Frontal cortex (tissue), 4 donors: ENCODE results near the gene AKAP7. TPM values are rescaled to one million over a fixed set of nuclear protein-coding genes. Genes with fewer than 3 reads are reported as not detected.

Experiments used
- DNase-seq, 2 donors: peaks; one replicate each; pipeline ENCODE4 v3.0.0; 2012; ENCODE audit warnings: low spot score in 2 of 2
- FAIRE-seq: peaks from 2 replicates; lab custom pipeline; 2012; peaks lifted over from hg19 to GRCh38; lab: Jason Lieb, UNC
- total RNA-seq: library from RNA; depleted of rRNA; stranded (reverse); fragments of >200 nt; gene quantifications from one replicate; pipeline ENCODE4 v1.2.3, GENCODE V29; 2014
- donor health status: control.
- donor health status: control.
- donor health status: control.

AKAP7 gene
- total RNA-seq, 1 donor from 2014 or later: 205 TPM

- no peak for FAIRE-seq
- DNase-seq: no peak
Observed at GRCh38 chr6:131331151-131331550, 195.9 kb downstream of the AKAP7 start.

- no peak for FAIRE-seq
- DNase-seq: no peak
Observed at GRCh38 chr6:131331873-131332781, 196.9 kb downstream of the AKAP7 start.

Other genes with a start within 250 kb of the AKAP7 start
- 30.2 TPM for gene EPB41L2, start 72.2 kb upstream of the AKAP7 start, total RNA-seq